Hepatocyte (in vitro differentiated cells): Measurements from ENCODE around the gene SLC51A. TPM values are rescaled to one million over a fixed set of nuclear protein-coding genes. Genes with fewer than 3 reads are reported as not detected.
"Not testable (repeated sequence)": the region's sequence is repeated elsewhere in the genome, so short reads cannot be mapped to it uniquely, and the experiment has no call there.

Experiments
- DNase-seq: peaks from one replicate; pipeline ENCODE4 v3.0.0-alpha.2; 2016; ENCODE audit warnings: low spot score
- H2AFZ ChIP-seq: fragments of 200-600 bp; sonication (generic); 2 replicates; pipeline ENCODE4 v1.6.0; 2016; ENCODE audit warnings: antibody characterized with exemption, mild to moderate bottlenecking
- H3K27ac ChIP-seq: fragments of 200-600 bp; sonication (generic); 2 replicates; pipeline ENCODE4 v1.5.1; 2016; ENCODE audit warnings: mild to moderate bottlenecking
- H3K27me3 ChIP-seq: fragments of 200-600 bp; sonication (generic); 2 replicates; pipeline ENCODE4 v1.6.1; 2016
- H3K36me3 ChIP-seq: fragments of 200-600 bp; sonication (generic); replicated peaks from 2 replicates; pipeline ENCODE4 v1.5.1; 2016; ENCODE audit warnings: low read depth; ENCODE audit not compliant: insufficient read depth
- H3K4me1 ChIP-seq: fragments of 200-600 bp; sonication (generic); 2 replicates; pipeline ENCODE4 v1.5.1; 2016; ENCODE audit warnings: mild to moderate bottlenecking, moderate library complexity; ENCODE audit not compliant: insufficient read depth
- H3K4me2 ChIP-seq: fragments of 200-600 bp; sonication (generic); 2 replicates; pipeline ENCODE4 v1.6.0; 2016
- H3K4me3 ChIP-seq: fragments of 200-600 bp; sonication (generic); 2 replicates; pipeline ENCODE4 v1.5.1; 2016; ENCODE audit warnings: mild to moderate bottlenecking
- H3K79me2 ChIP-seq: fragments of 200-600 bp; sonication (generic); 2 replicates; pipeline ENCODE4 v1.6.0; 2017; ENCODE audit warnings: mild to moderate bottlenecking
- H3K9me2 ChIP-seq: fragments of 200-600 bp; sonication (generic); replicated peaks from 2 replicates; pipeline ENCODE4 v1.6.0; 2017; ENCODE audit warnings: mild to moderate bottlenecking; ENCODE audit not compliant: insufficient read depth
- H3K9me3 ChIP-seq: fragments of 200-600 bp; sonication (generic); 2 replicates; pipeline ENCODE4 v1.5.1; 2016; ENCODE audit warnings: low read depth, mild to moderate bottlenecking
- H4K20me1 ChIP-seq: fragments of 200-600 bp; sonication (generic); 2 replicates; pipeline ENCODE4 v1.6.0; 2016; ENCODE audit warnings: mild to moderate bottlenecking; ENCODE audit not compliant: insufficient read depth, poor library complexity, severe bottlenecking
- EZH2 ChIP-seq: fragments of 200-600 bp; sonication (generic); IDR thresholded peaks from 2 replicates; pipeline ENCODE4 v1.6.1; 2016; ENCODE audit warnings: antibody characterized with exemption, mild to moderate bottlenecking, borderline replicate concordance
- EZH2phosphoT487 ChIP-seq: fragments of 200-600 bp; sonication (generic); IDR thresholded peaks from one replicate; pipeline ENCODE4 v1.6.1; 2018; ENCODE audit warnings: antibody characterized with exemption, mild to moderate bottlenecking, low read depth, moderate library complexity; ENCODE audit not compliant: unreplicated experiment, severe bottlenecking
- WGBS: methylation state at CpG from one replicate; pipeline ENCODE4 v1.1.6; 2016; ENCODE audit warnings: low lambda C conversion rate; ENCODE audit errors: missing lambda C conversion rate; 5-methylcytosine and 5-hydroxymethylcytosine counted together
- polyA plus RNA-seq: library from polyadenylated mRNA; unstranded; fragments of >200 nt; fragmentation: Nextera tagmentation; extraction: Ambion mirVana; gene quantifications from 2 replicates; pipeline ENCODE4 v1.2.1, GENCODE V29; 2016
- total RNA-seq: library from RNA; depleted of rRNA; stranded (reverse); fragments of >200 nt; gene quantifications from 2 replicates; pipeline ENCODE4 v1.2.3, GENCODE V29; 2014
- TF ChIP-seq, protein P1 (sequence below): fragments of 200-600 bp; sonication (generic); IDR thresholded peaks from 2 replicates; pipeline ENCODE4 v1.5.1; 2016; ENCODE audit warnings: antibody characterized with exemption, mild to moderate bottlenecking; ENCODE audit not compliant: poor library complexity

SLC51A gene
- total and polyA plus RNA-seq, 2 experiments from 2014 or later, result 3.9 to 15.8 TPM

- Histone ChIP-seq H3K79me2 (no peaks in the 10 kb centered on the region), H3K4me3 (no peak overlapping the region)
Measured at GRCh38 chr3:196203846-196204245, 12.5 kb upstream of the SLC51A start.

GRCh38 chr3:196205442-196206205 is 10.7 kb upstream of the SLC51A start:
- not testable (repeated sequence) for H3K9me2 ChIP-seq, H2AFZ ChIP-seq, H3K27ac ChIP-seq, H3K9me3 ChIP-seq, DNase-seq, H3K27me3 ChIP-seq, H4K20me1 ChIP-seq, H3K36me3 ChIP-seq, H3K79me2 ChIP-seq, H3K4me2 ChIP-seq, H3K4me1 ChIP-seq, H3K4me3 ChIP-seq
- WGBS, result 87% methylated on average over 9 of the region's 9 CpGs

More at GRCh38 chr3:196203846-196204245, 12.5 kb upstream of the SLC51A start:
- 100% methylated on average over 3 of the region's 3 CpGs for WGBS
- Histone ChIP-seq H3K4me2 (no peak overlapping the region), H3K27me3 (no peaks in the 10 kb centered on the region), H3K9me2 (no peaks in the 10 kb centered on the region), H2AFZ (no peak overlapping the region), H3K9me3 (no peaks in the 10 kb centered on the region), H3K36me3 (no peaks in the 10 kb centered on the region), H3K27ac (no peak overlapping the region), H4K20me1 (no peaks in the 10 kb centered on the region), H3K4me1 (no peaks in the 10 kb centered on the region)
- DNase-seq, result no peak
- TF ChIP-seq, protein P1, sequence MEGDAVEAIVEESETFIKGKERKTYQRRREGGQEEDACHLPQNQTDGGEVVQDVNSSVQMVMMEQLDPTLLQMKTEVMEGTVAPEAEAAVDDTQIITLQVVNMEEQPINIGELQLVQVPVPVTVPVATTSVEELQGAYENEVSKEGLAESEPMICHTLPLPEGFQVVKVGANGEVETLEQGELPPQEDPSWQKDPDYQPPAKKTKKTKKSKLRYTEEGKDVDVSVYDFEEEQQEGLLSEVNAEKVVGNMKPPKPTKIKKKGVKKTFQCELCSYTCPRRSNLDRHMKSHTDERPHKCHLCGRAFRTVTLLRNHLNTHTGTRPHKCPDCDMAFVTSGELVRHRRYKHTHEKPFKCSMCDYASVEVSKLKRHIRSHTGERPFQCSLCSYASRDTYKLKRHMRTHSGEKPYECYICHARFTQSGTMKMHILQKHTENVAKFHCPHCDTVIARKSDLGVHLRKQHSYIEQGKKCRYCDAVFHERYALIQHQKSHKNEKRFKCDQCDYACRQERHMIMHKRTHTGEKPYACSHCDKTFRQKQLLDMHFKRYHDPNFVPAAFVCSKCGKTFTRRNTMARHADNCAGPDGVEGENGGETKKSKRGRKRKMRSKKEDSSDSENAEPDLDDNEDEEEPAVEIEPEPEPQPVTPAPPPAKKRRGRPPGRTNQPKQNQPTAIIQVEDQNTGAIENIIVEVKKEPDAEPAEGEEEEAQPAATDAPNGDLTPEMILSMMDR, result no peak
- TF ChIP-seq EZH2 (no peak), EZH2phosphoT487 (no peak)

DNA sequence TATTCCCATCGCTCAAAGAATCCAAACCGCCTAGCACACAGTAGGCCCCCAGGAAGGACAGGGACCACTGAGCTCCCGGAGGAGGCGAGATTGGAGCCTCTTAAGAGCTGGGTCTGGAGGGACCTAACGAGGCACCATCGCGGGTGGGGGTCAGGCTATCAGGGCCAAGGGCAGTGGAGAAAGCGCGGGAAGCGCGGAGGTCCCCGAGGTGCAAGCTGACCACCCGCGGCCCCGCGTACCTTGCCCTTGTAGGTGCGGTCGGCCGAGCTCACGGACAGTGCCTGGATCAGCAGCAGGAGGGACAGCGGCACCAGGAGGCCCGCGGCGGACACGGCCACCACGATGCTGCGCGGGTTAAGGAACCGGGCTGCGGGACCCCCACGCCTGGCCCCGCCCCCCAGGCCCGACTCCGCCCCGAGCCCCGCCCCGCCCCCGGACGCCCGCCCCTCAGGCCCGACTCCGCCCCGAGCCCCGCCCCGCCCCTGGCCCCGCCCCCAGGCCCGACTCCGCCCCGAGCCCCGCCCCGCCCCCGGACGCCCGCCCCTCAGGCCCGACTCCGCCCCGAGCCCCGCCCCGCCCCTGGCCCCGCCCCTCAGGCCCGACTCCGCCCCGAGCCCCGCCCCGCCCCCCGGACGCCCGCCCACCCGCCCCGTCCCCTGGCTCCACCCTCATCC is 9.0 kb upstream of the SLC51A start:
- H3K36me3 ChIP-seq, result no peaks in the 10 kb centered on the region
- peak overlapping the region; percentile 49 for H2AFZ ChIP-seq
- H3K79me2 ChIP-seq, result no peaks in the 10 kb centered on the region
- H3K4me2 ChIP-seq, result peak overlapping the region; percentile 89
- TF ChIP-seq EZH2, result no peak
- TF ChIP-seq, protein P1, result no peak
- no peak for TF ChIP-seq EZH2phosphoT487
- no peaks in the 10 kb centered on the region for H3K9me2 ChIP-seq
- no peaks in the 10 kb centered on the region for H4K20me1 ChIP-seq
- H3K4me3 ChIP-seq, result no peak overlapping the region
- no peaks in the 10 kb centered on the region for H3K27me3 ChIP-seq
- no peaks in the 10 kb centered on the region for H3K4me1 ChIP-seq
- no peak for DNase-seq
- 35% methylated on average over 16 of the region's 70 CpGs for WGBS
- H3K9me3 ChIP-seq, result no peaks in the 10 kb centered on the region
- H3K27ac ChIP-seq, result no peak overlapping the region

- Histone ChIP-seq H3K4me2 (peak overlapping the region; percentile 89), H2AFZ (peak overlapping the region; percentile 83), H3K4me3 (peak overlapping the region; percentile 26), H3K4me1 (no peaks in the 10 kb centered on the region), H3K9me2 (no peaks in the 10 kb centered on the region), H3K27ac (no peak overlapping the region), H3K27me3 (no peaks in the 10 kb centered on the region), H3K79me2 (no peaks in the 10 kb centered on the region), H3K9me3 (no peaks in the 10 kb centered on the region), H3K36me3 (no peaks in the 10 kb centered on the region), H4K20me1 (no peaks in the 10 kb centered on the region)
- TF ChIP-seq EZH2phosphoT487, result no peak
- TF ChIP-seq EZH2, result no peak
- TF ChIP-seq, protein P1, result no peak
- peak; percentile 66 for DNase-seq
- 48% methylated on average over 29 of the region's 49 CpGs for WGBS
Measured at GRCh38 chr3:196207833-196208607, 8.3 kb upstream of the SLC51A start.
